PC-3 (cell line): ENCODE data around the gene ATXN7L1. TPM values are rescaled to one million over a fixed set of nuclear protein-coding genes. Genes with fewer than 3 reads are reported as not detected.

ENCODE experiments used
- ATAC-seq: fragments of 200-7000 bp; cut with Tn5 transposase; 2 replicates; pipeline ENCODE4 v1.9.1; 2020; ENCODE audit warnings: mild to moderate bottlenecking, moderate library complexity
- BruUV-seq: library from RNA; stranded (reverse); fragments of 400-500 nt; replicated peaks from 2 replicates; lab custom pipeline; 2021; lab: Mats Ljungman, UMichigan
- CTCF ChIA-PET: fragments of 300-600 bp; sonication (Branson Sonifier 250); formaldehyde crosslinking; loops from one replicate; lab custom pipeline; 2022; ENCODE audit warnings: antibody characterized with exemption; lab: Charles Lee
- POLR2A ChIA-PET: fragments of 300-600 bp; sonication (Branson Sonifier 250); formaldehyde crosslinking; loops from one replicate; lab custom pipeline; 2022; ENCODE audit warnings: antibody characterized with exemption; ENCODE audit not compliant: unreplicated experiment; lab: Charles Lee
- DNase-seq: peaks from one replicate; pipeline ENCODE4 v3.0.0-alpha.2; 2015
- H2AFZ ChIP-seq: fragments of 300-600 bp; sonication (generic); 2 replicates; pipeline ENCODE4 v1.6.0; 2016; ENCODE audit warnings: antibody characterized with exemption, low read length
- H3F3A ChIP-seq: fragments of 300-600 bp; sonication (generic); one replicate; pipeline ENCODE4 v1.6.0; 2017; ENCODE audit warnings: antibody characterized with exemption, low read length, control low read depth, mild to moderate bottlenecking; ENCODE audit not compliant: unreplicated experiment
- H3K27ac ChIP-seq: fragments of 300-600 bp; sonication (generic); 2 replicates; pipeline ENCODE4 v1.5.1; 2016; ENCODE audit warnings: mild to moderate bottlenecking, low read length
- H3K27me3 ChIP-seq: fragments of 300-600 bp; sonication (generic); 2 replicates; pipeline ENCODE4 v1.6.1; 2016; ENCODE audit warnings: low read length, mixed read lengths
- H3K36me3 ChIP-seq: fragments of 300-600 bp; sonication (generic); 2 replicates; pipeline ENCODE4 v1.6.1; 2016; ENCODE audit warnings: low read depth, mixed run types, low read length, mixed read lengths
- H3K4me1 ChIP-seq: fragments of 300-600 bp; sonication (generic); 2 replicates; pipeline ENCODE4 v1.5.1; 2016; ENCODE audit warnings: low read length; ENCODE audit not compliant: insufficient read depth
- H3K4me2 ChIP-seq: fragments of 300-600 bp; sonication (generic); 2 replicates; pipeline ENCODE4 v1.6.0; 2016; ENCODE audit warnings: low read length
- H3K4me3 ChIP-seq: fragments of 300-600 bp; sonication (generic); 2 replicates; pipeline ENCODE4 v1.5.1; 2016; ENCODE audit warnings: mild to moderate bottlenecking, low read length, mixed read lengths
- H3K79me2 ChIP-seq: fragments of 300-600 bp; sonication (generic); 2 replicates; pipeline ENCODE4 v1.6.1; 2017; ENCODE audit warnings: low read length, mixed read lengths
- H3K9ac ChIP-seq: fragments of 300-600 bp; sonication (generic); 2 replicates; pipeline ENCODE4 v1.6.0; 2016; ENCODE audit warnings: mild to moderate bottlenecking, low read length
- H3K9me2 ChIP-seq: fragments of 300-600 bp; sonication (generic); replicated peaks from 2 replicates; pipeline ENCODE4 v1.6.1; 2016; ENCODE audit warnings: mixed run types, low read length, mixed read lengths
- H3K9me3 ChIP-seq: fragments of 300-600 bp; sonication (generic); 2 replicates; pipeline ENCODE4 v1.6.1; 2016; ENCODE audit warnings: low read length, mixed read lengths
- H4K20me1 ChIP-seq: fragments of 300-600 bp; sonication (generic); 2 replicates; pipeline ENCODE4 v1.6.1; 2016; ENCODE audit warnings: low read length, mixed read lengths
- EZH2 ChIP-seq: fragments of 300-600 bp; sonication (generic); IDR thresholded peaks from one replicate; pipeline ENCODE4 v1.6.1; 2017; ENCODE audit warnings: antibody characterized with exemption, mild to moderate bottlenecking, low read length; ENCODE audit not compliant: unreplicated experiment
- EZH2phosphoT487 ChIP-seq: fragments of 300-600 bp; sonication (generic); IDR thresholded peaks from 2 replicates; pipeline ENCODE4 v1.6.1; 2018; ENCODE audit warnings: mild to moderate bottlenecking, antibody characterized with exemption, low read length, borderline replicate concordance
- intact Hi-C: fragments of 100-400 bp; cut with micrococcal nuclease; formaldehyde crosslinking; loops from 2 replicates; pipeline ENCODE4 v1.9.0; 2023
- total RNA-seq: library from RNA; depleted of rRNA; stranded (reverse); fragments of >200 nt; gene quantifications from 2 replicates; pipeline ENCODE4 v1.2.3, GENCODE V29; 2014
- TF ChIP-seq, protein P1 (sequence below): fragments of 300-600 bp; sonication (generic); conservative IDR thresholded peaks from 2 replicates; pipeline ENCODE4 v1.5.1; 2017; ENCODE audit warnings: antibody characterized with exemption, low read depth, mild to moderate bottlenecking, low read length

ATXN7L1 gene
- total RNA-seq, 1 experiment from 2014 or later: 16.0 TPM

DNA sequence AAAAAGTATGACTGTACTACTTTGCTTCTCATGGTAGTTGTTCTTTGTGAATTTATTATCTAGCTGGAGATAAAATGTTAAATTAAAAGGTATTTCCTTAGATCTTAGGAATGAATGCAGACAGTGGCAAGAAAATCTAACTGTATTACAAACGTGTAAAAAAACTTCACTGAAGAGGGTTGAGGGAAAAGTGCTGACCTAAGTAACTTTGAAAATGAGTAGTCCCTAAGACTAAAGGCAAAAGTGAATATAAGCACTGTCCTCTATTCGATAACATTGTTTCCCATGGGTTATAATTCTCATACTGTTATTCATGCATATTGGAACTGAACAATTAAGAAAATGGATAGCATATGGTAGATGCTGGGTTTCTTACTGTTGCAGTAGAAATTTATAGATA lies 148.4 kb downstream of the ATXN7L1 start:
- H3K27me3 ChIP-seq: no peaks in the 10 kb centered on the region
- no peak overlapping the region for H3K4me3 ChIP-seq
- no peak overlapping the region for H3K9ac ChIP-seq
- POLR2A ChIA-PET: no interaction called here
- intact Hi-C loops: no loop called here
- no peaks in the 10 kb centered on the region for H3K36me3 ChIP-seq
- no peaks in the 10 kb centered on the region for H4K20me1 ChIP-seq
- TF ChIP-seq EZH2: no peak
- no peak for TF ChIP-seq EZH2phosphoT487
- TF ChIP-seq, protein P1, sequence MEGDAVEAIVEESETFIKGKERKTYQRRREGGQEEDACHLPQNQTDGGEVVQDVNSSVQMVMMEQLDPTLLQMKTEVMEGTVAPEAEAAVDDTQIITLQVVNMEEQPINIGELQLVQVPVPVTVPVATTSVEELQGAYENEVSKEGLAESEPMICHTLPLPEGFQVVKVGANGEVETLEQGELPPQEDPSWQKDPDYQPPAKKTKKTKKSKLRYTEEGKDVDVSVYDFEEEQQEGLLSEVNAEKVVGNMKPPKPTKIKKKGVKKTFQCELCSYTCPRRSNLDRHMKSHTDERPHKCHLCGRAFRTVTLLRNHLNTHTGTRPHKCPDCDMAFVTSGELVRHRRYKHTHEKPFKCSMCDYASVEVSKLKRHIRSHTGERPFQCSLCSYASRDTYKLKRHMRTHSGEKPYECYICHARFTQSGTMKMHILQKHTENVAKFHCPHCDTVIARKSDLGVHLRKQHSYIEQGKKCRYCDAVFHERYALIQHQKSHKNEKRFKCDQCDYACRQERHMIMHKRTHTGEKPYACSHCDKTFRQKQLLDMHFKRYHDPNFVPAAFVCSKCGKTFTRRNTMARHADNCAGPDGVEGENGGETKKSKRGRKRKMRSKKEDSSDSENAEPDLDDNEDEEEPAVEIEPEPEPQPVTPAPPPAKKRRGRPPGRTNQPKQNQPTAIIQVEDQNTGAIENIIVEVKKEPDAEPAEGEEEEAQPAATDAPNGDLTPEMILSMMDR: no peak
- no TSS peak for BruUV-seq
- ATAC-seq: no peak
- H3K9me2 ChIP-seq: no peaks in the 10 kb centered on the region
- H3K4me1 ChIP-seq: no peaks in the 10 kb centered on the region
- no peak overlapping the region for H3K4me2 ChIP-seq
- CTCF ChIA-PET: no interaction called here
- H3F3A ChIP-seq: no peaks in the 10 kb centered on the region
- no peak overlapping the region for H2AFZ ChIP-seq
- DNase-seq: no peak
- no peaks in the 10 kb centered on the region for H3K9me3 ChIP-seq
- no peaks in the 10 kb centered on the region for H3K79me2 ChIP-seq
- no peak overlapping the region for H3K27ac ChIP-seq

DNA sequence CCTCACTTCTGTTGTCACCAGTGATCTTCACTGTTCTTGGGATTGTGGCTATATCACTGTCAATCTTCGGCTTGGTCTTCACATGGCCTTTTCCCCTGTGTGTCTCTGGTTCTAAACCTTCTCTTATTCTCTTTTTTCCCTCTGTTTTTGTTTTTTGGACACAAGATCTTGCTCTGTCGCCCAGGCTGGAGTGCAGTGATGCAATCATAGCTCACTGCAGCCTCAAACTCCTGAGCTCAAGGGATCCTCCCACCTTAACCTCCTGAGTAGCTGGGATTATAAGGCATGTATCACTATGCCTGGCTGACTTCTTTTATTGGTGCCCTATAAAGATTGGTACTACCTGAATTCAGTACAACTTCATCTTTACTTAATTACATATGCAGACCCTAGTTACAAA lies 151.7 kb downstream of the ATXN7L1 start:
- Histone ChIP-seq H3K79me2 (no peaks in the 10 kb centered on the region), H3K27me3 (no peaks in the 10 kb centered on the region), H3K27ac (no peak overlapping the region), H3K4me3 (no peak overlapping the region), H3K9me2 (no peaks in the 10 kb centered on the region), H3F3A (no peaks in the 10 kb centered on the region), H4K20me1 (no peaks in the 10 kb centered on the region), H3K9me3 (no peaks in the 10 kb centered on the region), H3K4me1 (no peaks in the 10 kb centered on the region), H3K9ac (no peak overlapping the region), H3K36me3 (no peaks in the 10 kb centered on the region), H3K4me2 (no peak overlapping the region), H2AFZ (no peak overlapping the region)
- TF ChIP-seq, protein P1: no peak
- TF ChIP-seq EZH2phosphoT487 (no peak), EZH2 (no peak)
- intact Hi-C loops: no loop called here
- no TSS peak for BruUV-seq
- ChIA-PET CTCF (no interaction called here), POLR2A (no interaction called here)
- ATAC-seq: no peak
- DNase-seq: no peak

DNA sequence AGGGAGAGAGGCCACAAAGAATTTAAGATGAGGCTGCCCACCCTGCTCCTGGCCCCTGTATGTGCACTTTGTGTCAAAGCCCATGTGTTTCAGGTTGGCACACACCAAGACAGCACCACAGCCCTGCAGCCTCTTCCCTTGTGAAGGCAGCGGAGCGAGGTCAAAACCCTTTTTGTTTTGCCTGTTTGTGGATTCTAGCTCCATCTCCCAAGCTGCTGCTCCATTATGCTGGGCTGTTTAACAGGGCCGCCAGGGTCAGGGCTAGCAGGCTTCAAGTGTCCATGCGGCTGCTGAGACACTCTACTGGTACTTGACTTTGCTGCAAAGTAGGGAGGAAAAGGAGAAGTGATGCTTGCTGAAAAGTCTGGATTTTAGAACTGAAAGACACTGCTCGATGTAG lies 152.8 kb downstream of the ATXN7L1 start:
- no peaks in the 10 kb centered on the region for H3K9me3 ChIP-seq
- H3K36me3 ChIP-seq: no peaks in the 10 kb centered on the region
- no peaks in the 10 kb centered on the region for H3K27me3 ChIP-seq
- H3K79me2 ChIP-seq: no peaks in the 10 kb centered on the region
- H4K20me1 ChIP-seq: no peaks in the 10 kb centered on the region
- H3K4me2 ChIP-seq: no peak overlapping the region
- H3K4me1 ChIP-seq: peaks cover 10% of the 10 kb centered on the region
- CTCF ChIA-PET: no interaction called here
- no peak overlapping the region for H2AFZ ChIP-seq
- POLR2A ChIA-PET: no interaction called here
- no peak for TF ChIP-seq EZH2phosphoT487
- TF ChIP-seq, protein P1: no peak
- TF ChIP-seq EZH2: no peak
- H3K9me2 ChIP-seq: no peaks in the 10 kb centered on the region
- intact Hi-C loops: no loop called here
- H3K4me3 ChIP-seq: no peak overlapping the region
- no peaks in the 10 kb centered on the region for H3F3A ChIP-seq
- H3K27ac ChIP-seq: no peak overlapping the region
- no TSS peak for BruUV-seq
- DNase-seq: no peak
- no peak overlapping the region for H3K9ac ChIP-seq
- ATAC-seq: no peak
